ENCODE measurements around the gene BAZ2B. TPM values are rescaled to one million over a fixed set of nuclear protein-coding genes. Genes with fewer than 3 reads are reported as not detected.

Gene BAZ2B
- total RNA-seq, 6 donors from 2014 or later = 59.4 to 233 (median 103) TPM

DNA sequence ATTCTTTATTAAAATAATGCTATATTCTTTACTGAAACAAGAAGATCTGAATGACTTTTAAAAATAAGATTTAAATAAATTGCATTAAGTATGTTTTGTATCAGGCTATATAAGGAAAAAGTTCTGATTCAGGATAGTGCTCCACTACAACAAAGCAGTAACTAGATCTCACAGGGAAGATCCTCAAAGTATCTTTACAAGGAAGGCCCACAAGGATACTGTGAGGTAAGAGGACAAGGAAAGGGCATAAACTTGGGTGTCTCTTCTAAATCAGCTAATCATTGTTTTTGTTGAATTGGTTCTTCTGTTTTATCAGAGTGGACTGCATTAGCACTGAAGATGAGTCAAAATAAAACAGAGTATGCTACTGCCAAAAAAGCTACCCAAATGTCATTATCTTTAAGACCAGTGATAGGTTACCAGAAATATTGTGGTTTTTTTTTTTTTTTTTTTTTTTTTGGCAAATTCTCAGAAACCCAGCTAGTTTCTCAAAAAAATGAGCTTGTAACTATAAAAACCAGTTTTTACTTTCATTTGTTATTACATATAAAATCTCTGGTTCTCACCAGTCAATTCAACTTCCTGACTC is 160.9 kb downstream of the BAZ2B start:
- no peaks in the 10 kb centered on the region for H3K9me3 ChIP-seq
- no peak overlapping the region for H3K4me3 ChIP-seq
- H3K27me3 ChIP-seq = no peaks in the 10 kb centered on the region
- H3K4me1 ChIP-seq = peaks cover 5 to 26% (median 10%) of the 10 kb centered on the region in 4 donors
- H3K27ac ChIP-seq = no peak overlapping the region
- ATAC-seq (ENCODE audit: low FRiP score in 2 of 2) (no peak), DNase-seq (no peak)
- TF ChIP-seq POLR2AphosphoS5 (IDR thresholded peaks at IDR 0.05) = no peak
- no peak for TF ChIP-seq EP300 (IDR thresholded peaks at IDR 0.05)
- no peak for TF ChIP-seq POLR2A (IDR thresholded peaks at IDR 0.05)
- TF ChIP-seq, protein P1, sequence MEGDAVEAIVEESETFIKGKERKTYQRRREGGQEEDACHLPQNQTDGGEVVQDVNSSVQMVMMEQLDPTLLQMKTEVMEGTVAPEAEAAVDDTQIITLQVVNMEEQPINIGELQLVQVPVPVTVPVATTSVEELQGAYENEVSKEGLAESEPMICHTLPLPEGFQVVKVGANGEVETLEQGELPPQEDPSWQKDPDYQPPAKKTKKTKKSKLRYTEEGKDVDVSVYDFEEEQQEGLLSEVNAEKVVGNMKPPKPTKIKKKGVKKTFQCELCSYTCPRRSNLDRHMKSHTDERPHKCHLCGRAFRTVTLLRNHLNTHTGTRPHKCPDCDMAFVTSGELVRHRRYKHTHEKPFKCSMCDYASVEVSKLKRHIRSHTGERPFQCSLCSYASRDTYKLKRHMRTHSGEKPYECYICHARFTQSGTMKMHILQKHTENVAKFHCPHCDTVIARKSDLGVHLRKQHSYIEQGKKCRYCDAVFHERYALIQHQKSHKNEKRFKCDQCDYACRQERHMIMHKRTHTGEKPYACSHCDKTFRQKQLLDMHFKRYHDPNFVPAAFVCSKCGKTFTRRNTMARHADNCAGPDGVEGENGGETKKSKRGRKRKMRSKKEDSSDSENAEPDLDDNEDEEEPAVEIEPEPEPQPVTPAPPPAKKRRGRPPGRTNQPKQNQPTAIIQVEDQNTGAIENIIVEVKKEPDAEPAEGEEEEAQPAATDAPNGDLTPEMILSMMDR (IDR thresholded peaks at IDR 0.05) = no peak
- H3K36me3 ChIP-seq = peaks cover 0 to 3% (median 0%) of the 10 kb centered on the region in 4 donors

DNA sequence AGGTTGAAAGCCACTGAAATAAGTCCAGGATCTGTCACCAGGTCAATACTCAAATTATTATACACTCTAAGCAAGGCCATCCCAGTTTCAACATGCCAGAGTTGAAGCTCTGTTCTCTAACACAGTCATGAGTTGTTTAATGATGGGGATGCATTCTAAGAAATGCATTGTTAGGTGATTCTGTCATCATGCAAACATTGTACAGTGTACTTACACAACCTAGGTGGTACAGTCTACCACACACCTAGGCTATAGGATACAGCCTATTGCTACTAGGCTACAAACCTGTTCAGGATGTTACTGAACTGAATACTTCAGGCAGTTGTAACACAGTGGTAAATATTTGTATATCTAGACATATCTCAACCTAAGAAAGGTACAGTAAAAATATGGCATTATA is 162.2 kb downstream of the BAZ2B start:
- no peak overlapping the region for H3K27ac ChIP-seq
- TF ChIP-seq, protein P1 (IDR thresholded peaks at IDR 0.05) = no peak

DNA sequence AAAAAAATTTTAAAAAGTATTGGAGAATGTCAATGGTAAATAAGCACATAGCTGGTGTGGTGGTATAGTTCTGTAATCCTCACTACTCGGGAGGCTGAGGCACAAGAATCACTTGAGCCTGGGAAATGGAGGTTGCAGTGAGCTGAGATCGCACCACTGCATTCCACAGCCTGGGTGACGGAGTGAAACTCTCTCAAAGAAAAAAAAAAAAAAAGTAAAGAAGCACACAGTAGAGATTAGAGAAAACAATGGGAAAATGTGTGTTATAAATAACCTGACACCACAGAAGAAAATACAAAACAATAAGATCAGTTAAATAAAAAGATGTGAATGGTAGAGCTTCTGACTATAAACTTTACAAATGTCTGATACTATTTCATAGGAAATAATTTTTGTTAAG is 166.2 kb downstream of the BAZ2B start:
- H3K27me3 ChIP-seq = no peaks in the 10 kb centered on the region
- ATAC-seq (ENCODE audit: low FRiP score in 2 of 2) (no peak), DNase-seq (no peak)
- no peak for TF ChIP-seq POLR2A (IDR thresholded peaks at IDR 0.05)
- TF ChIP-seq, protein P1 (IDR thresholded peaks at IDR 0.05) = no peak
- TF ChIP-seq EP300 (IDR thresholded peaks at IDR 0.05) = no peak
- no peak for TF ChIP-seq POLR2AphosphoS5 (IDR thresholded peaks at IDR 0.05)
- H3K27ac ChIP-seq = no peak overlapping the region
- H3K4me1 ChIP-seq = peaks cover 0 to 4% (median 2%) of the 10 kb centered on the region in 4 donors
- H3K9me3 ChIP-seq = no peaks in the 10 kb centered on the region
- H3K36me3 ChIP-seq = peaks cover 3 to 25% (median 18%) of the 10 kb centered on the region in 4 donors
- no peak overlapping the region for H3K4me3 ChIP-seq
- 79 to 81% methylated on average over 3 of the region's 3 CpGs for WGBS, 2 donors

More for the DNA sequence above, 162.2 kb downstream of the BAZ2B start:
- ATAC-seq (ENCODE audit: low FRiP score in 2 of 2) (no peak), DNase-seq (no peak)
- Histone ChIP-seq H3K4me1 (peaks cover 3 to 26% (median 9%) of the 10 kb centered on the region in 4 donors), H3K36me3 (peaks cover 0 to 3% (median 0%) of the 10 kb centered on the region in 4 donors), H3K27me3 (no peaks in the 10 kb centered on the region), H3K4me3 (no peak overlapping the region), H3K9me3 (no peaks in the 10 kb centered on the region)

DNA sequence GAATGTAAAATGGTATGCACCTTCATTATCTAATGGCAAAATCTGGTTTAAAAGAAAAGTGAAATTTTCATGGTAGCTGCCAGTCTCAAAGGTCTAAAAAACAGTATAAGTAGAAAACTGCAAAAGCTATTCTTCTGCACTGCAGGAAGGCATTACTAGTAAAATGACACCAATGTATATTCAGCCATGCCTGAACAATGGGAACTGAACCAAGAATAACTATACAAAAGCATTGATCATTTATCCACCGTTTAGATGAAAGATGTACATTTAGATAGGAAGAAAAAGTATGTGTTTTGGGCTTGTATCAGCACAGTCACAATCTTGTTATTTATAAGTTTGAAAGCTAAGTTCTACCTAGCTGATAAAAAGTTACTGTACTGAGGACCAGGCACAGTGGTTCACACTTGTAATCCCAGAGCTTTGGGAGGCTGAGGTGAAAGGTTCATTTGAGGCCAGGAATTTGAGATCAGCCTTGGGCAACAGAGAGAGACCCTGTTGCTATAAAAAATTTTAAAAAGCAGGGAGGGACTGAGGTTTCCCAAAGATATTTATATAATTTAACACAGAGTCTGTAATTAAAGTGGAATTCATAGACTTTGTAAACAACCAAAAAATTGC is 166.7 kb downstream of the BAZ2B start:
- no peak overlapping the region for H3K27ac ChIP-seq
- TF ChIP-seq, protein P1 (IDR thresholded peaks at IDR 0.05) = no peak
- TF ChIP-seq POLR2A (IDR thresholded peaks at IDR 0.05) (no peak), POLR2AphosphoS5 (IDR thresholded peaks at IDR 0.05) (no peak), EP300 (IDR thresholded peaks at IDR 0.05) (no peak)
- DNase-seq = no peak
- H3K4me1 ChIP-seq = peaks cover 0 to 1% (median 0%) of the 10 kb centered on the region in 4 donors
- no peaks in the 10 kb centered on the region for H3K9me3 ChIP-seq
- H3K36me3 ChIP-seq = peaks cover 3 to 31% (median 19%) of the 10 kb centered on the region in 4 donors
- no peaks in the 10 kb centered on the region for H3K27me3 ChIP-seq
- WGBS, 2 donors = 0% methylated on average over 1 of the region's 1 CpG
- no peak overlapping the region for H3K4me3 ChIP-seq
- no peak for ATAC-seq (ENCODE audit: low FRiP score in 2 of 2)

DNA sequence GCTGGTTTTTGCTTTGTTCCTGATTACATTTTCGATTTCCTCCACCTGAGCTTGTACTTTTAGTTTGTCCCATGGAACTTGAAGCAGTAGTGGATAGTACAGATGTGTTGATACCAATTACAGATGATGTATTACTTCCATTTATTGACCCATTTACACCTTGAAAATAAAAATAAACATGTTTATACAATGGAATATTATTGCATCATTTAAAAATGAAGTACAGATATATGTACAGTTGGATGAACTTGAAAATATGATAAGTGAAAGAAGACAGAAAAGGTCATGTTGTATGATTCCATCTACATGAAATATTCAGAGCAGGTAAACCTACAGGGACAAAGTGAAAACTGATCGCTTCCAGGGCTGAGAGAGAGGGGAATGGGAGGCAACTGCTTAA is 169.5 kb downstream of the BAZ2B start:
- no peak for ATAC-seq (ENCODE audit: low FRiP score in 2 of 2)

More for the DNA sequence above, 169.5 kb downstream of the BAZ2B start:
- Histone ChIP-seq H3K4me3 (no peak overlapping the region), H3K4me1 (no peaks in the 10 kb centered on the region), H3K27ac (no peak overlapping the region), H3K9me3 (no peaks in the 10 kb centered on the region), H3K36me3 (peaks cover 3 to 44% (median 25%) of the 10 kb centered on the region in 4 donors), H3K27me3 (no peaks in the 10 kb centered on the region)
- DNase-seq = no peak
- 94 to 95% methylated on average over 2 of the region's 2 CpGs for WGBS, 2 donors
- no peak for TF ChIP-seq POLR2AphosphoS5 (IDR thresholded peaks at IDR 0.05)
- no peak for TF ChIP-seq POLR2A (IDR thresholded peaks at IDR 0.05)
- TF ChIP-seq, protein P1 (IDR thresholded peaks at IDR 0.05) = no peak
- no peak for TF ChIP-seq EP300 (IDR thresholded peaks at IDR 0.05)
